NCI-H446 (cell line): Measurements from ENCODE around the gene TULP4.
"Not testable (repeated sequence)": the region's sequence is repeated elsewhere in the genome, so short reads cannot be mapped to it uniquely, and the experiment has no call there.

ENCODE experiments used
- DNase-seq, 2 experiments: peaks; one replicate each; lab custom pipeline; 2025; lab: John Stamatoyannopoulos, UW

TULP4 gene

GRCh38 chr6:158529629-158530028, 217.4 kb downstream of the TULP4 start:
- no peak for DNase-seq

GRCh38 chr6:158531566-158531965, 219.3 kb downstream of the TULP4 start:
- no peak for DNase-seq

DNA sequence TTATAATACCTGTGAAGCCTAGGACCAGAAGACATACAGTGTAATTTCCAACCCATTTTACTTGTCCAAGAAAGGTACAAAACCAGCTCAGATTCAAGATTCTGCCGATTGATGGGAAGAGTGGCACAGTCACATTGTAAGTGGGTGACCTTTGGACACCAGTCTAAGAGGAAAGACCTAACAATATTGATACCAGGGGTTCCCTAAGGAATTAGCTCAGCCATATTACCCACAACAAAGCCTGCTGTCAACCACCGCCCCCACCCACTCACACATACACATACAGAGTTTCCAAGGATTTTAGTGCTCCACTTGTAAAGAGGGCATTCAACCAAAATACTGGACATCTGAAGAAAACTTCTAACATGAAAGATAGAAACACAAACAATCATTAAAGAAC, 219.7 kb downstream of the TULP4 start:
- no peak for DNase-seq

DNA sequence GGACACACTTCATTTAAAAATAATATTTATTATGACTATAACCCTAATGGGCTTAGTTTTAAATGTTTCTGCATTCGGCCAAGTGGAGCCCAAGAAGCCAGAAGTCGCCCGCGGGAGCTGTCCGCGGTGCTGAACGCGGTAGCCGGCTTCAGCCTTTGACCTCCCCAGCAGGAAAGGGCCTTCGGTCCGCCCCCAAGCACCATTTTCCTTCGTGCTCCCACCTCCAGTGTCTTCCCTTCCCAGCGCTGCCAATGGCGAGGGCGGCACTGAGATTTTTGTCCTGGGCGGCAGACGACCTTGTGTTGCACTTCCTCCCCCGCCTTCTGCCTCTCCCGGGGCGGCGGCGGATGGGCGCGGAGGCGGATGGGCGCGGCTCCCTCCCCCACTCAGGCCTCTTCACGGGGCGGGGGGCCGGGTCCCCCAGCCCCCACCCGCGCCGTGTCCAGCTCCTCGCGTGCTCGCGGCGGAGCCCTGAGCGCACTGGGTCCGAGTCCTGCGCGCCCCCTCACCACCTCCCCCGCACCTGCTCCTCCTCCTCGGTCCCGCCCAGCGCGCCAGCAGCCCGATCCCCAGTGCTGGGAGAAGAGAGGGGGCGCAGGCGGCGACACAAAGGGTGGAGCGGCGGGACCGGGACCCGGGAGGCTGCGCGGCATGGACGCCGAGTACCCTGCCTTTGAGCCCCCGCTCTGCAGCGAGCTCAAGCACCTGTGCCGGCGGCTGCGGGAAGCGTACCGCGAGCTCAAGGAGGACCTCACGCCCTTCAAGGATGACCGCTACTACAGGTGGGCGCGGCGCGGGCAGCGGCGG, 224.0 kb downstream of the TULP4 start:
- peak in 1 of 2 experiments; percentile 54 for DNase-seq

GRCh38 chr6:158536891-158537798, 224.9 kb downstream of the TULP4 start:
- DNase-seq, result peak; percentile 46 to 71

DNA sequence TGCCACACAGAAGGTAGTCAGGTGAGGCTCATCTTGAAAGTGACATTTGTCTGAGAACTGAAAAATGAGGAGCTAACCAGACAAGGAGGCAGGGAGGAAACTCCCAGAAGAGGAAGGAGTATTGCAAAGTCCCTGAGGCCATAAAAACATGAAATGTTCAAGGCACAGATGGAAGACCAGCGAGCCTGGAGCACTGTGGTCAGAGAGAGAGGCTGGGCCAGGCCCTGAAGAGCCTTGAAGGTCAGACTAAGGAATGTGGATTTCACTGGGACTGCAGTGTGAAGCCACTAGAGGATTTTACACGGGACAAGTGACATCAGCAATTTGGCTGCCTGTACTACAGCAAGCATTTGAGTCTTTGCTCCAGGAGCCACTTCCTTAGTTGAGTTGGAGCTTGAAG, 226.5 kb downstream of the TULP4 start:
- DNase-seq, result no peak

GRCh38 chr6:158539413-158539812, 227.1 kb downstream of the TULP4 start:
- no peak for DNase-seq

GRCh38 chr6:158539881-158540280, 227.6 kb downstream of the TULP4 start:
- no peak for DNase-seq

DNA sequence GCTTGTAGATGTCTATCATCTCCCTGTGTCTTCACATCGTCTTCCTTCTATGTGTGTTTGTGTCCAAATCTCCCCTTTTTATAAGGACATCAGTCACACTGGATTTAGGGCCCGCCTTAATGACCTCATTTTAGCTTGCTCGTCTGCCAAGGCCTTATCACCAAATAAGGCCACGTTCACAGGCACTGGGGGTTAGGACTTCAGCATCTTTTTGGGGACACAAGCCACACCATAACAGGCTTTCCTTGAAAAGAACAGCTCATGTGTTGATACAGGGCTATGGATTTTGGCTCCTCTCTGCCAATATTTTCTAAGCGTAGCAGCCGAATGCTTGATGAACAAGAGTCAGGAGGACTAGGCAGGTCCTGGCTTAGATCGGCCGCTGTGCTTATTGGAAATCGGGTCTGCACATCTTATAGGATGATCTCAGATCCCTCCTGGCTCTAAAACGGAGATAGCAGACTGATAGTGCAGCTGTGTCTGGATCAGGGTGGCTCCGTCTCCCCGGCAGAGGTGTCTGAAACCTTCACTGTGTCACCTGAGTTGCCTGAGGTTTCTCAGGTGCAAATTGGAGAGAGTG, 231.4 kb downstream of the TULP4 start:
- no peak for DNase-seq

GRCh38 chr6:158544428-158544827, 232.2 kb downstream of the TULP4 start:
- no peak for DNase-seq

DNA sequence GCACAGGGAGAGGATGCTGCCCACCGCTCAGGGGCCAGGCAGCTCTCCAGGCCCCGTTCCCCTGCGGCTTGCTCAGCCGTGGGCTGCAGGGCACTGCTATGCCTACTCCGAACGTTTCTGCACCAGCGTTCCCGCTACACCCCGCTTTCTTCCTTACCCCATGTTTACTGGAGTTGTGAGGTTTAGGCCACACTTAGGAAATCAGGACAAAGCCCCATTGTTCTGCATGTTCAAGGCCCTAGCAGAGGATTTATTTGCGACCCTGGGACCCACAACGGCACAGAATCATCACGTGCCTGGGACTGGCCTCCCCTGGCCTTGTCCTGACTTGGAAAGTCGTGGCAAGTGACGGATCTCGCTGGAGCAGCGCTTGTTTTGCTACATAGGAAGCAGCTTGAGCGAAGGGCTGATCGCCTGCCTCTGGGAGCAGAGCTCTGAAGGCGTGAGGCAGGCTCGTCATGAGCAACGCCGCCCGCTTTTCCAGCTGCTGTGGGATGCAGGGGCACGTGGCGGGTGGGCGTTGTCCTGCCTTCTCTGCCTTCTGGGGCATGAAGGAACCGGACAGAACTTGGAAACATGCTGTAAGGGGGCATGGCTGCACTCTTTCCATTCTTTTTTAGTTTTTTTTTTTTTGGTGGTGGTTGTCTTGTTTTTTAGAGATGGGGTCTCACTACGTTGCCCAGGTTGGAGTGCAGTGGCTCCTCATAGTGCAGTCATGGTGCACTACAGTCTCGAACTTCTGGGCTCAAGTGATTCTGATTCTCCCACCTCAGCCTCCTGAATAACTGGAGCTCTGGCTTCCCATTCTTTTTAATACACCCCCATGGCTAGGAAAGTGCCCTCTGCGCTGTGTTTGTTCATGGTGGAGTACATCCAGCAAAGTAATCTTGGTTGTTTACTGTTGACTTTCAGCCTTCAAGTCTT, 233.0 kb downstream of the TULP4 start:
- DNase-seq, result no peak

DNA sequence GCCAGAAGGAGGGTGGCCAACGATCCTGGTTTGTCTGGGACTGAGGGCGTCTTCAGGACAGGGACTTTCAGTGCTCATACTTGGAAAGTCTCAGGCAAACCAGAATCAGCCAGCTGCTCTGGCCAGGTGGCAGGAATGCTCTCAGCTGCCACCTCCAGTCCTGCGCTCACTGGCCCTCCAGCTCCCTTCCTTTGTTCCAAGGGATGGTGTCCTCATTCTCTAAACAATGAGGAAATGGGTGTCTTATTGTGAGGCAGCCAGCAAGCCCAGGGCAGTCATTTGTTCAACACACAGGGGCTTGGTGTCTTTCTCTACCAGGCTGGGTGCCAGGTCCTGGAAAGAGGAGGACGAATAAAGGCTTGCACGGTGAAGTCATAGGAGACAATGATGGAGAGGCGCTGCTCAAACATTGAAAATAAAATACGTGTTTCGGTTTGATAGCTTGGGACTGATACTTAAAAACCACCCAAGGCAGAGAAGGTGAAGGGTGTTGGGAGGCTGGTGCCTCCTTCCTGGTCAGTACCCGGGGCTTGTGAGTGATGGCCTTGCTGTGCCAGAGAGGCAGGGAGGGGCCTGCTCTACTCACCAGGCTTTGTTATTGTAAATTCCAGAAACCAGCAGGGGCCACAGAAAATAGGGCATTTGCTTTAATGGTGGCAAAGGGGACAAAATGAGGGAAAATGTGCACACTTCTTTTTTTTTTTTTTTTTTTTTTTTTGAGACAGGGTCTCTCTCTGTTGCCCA, 236.3 kb downstream of the TULP4 start:
- peak in 1 of 2 experiments; percentile 9 for DNase-seq

GRCh38 chr6:158552055-158552795, 240.0 kb downstream of the TULP4 start:
- DNase-seq, result no peak

DNA sequence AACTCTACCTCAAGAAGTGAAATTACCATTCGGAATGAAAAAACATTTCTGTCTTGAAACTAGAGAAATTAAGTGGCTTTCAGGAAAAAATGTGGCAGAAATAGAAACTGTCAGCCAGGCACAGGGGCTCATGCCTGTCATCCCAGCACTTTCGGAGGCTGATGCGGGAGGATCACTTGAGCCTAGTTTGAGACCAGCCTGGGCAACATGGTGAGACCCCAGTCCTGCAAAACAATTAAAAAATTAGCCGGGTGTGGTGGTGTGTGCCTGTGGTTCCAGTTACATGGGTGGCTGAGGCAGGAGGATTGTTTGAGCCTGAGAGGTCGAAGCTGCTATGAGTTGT, 240.5 kb downstream of the TULP4 start:
- no peak for DNase-seq

DNA sequence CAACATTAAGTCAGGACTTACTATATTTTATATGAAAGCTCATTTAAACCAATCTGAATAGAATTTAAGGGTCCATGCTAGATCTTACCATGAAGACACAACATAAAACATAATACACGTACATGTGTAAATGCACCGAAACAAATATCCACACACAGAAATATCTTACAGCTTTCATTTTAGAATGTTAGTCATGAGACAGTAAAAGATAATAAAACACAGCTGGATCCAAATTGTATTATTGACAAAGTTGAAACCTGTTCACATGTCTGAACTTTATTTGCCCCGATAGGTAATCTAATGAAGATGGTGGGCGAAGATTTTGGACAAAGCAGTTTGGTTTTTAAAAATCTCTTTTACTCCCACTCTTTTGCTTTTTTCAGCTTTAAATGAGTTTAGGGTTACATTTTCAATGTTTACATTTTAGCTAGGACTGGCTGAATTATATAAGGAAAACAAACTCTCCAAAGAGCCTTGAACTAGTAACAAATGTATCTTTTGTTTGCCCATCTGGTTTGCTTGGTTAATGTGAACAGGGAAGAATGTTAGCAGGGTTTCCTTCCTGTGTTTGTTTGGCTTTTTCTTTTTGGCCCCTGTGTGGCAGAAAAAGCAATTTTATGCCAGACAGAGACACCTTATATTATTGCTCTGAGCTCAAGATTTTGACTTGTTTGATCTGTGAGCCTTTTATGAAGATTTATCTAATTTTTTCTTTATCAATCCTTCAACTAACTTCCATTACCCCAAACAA, 242.5 kb downstream of the TULP4 start:
- no peak for DNase-seq

GRCh38 chr6:158556113-158556512, 243.8 kb downstream of the TULP4 start:
- no peak for DNase-seq

GRCh38 chr6:158557110-158557509, 244.8 kb downstream of the TULP4 start:
- not testable (repeated sequence) for DNase-seq

DNA sequence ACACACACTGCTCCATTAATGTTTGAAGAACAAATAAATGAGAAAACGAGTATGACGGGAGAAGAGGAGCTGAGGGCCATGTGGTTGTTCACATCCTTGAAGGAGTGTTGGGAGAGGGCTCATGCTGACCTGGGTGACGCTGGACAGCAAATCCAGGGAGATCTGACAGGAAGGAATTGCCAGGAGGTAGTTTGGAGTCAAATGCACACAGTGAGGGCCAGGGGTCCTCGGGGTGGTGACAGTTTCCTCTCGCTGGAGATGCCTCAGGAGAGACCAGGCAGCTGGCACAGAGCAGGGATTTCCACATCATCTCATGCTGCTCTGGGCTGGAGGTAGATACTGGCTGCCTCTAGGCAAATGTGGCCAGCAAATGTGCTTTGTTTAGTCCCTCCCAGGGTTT, 245.7 kb downstream of the TULP4 start:
- no peak for DNase-seq
